Keratinocyte (primary cell): ENCODE data around the gene ALOX5AP. TPM values are rescaled to one million over a fixed set of nuclear protein-coding genes. Genes with fewer than 3 reads are reported as not detected.

Experiments used
- DNase-seq: peaks from one replicate; pipeline ENCODE4 v3.0.0-alpha.2; 2011; ENCODE audit warnings: low read depth, missing footprints, low spot score
- FAIRE-seq: peaks from 2 replicates; lab custom pipeline; 2011; peaks lifted over from hg19 to GRCh38; lab: Jason Lieb, UNC
- H2AFZ ChIP-seq: 2 replicates; pipeline ENCODE4 v1.6.0; 2012; ENCODE audit warnings: low read length, control low read depth, inconsistent platforms; ENCODE audit not compliant: control insufficient read depth
- H3K27ac ChIP-seq: 2 replicates; pipeline ENCODE4 v1.5.1; 2011; ENCODE audit warnings: low read length; ENCODE audit not compliant: control insufficient read depth, insufficient read depth
- H3K27me3 ChIP-seq: 3 replicates; pipeline ENCODE4 v1.6.0; 2011; ENCODE audit warnings: low read length; ENCODE audit not compliant: control insufficient read depth, insufficient read depth; ENCODE audit errors: extremely low read depth
- H3K36me3 ChIP-seq, 2 experiments: 2 replicates in 1 of 2; 3 replicates in 1 of 2; pipeline ENCODE4 v1.5.1; 2011; ENCODE audit warnings: low read length in 2 of 2, mild to moderate bottlenecking in 1 of 2; ENCODE audit not compliant: control insufficient read depth in 2 of 2, insufficient read depth in 2 of 2; ENCODE audit errors: extremely low read depth in 1 of 2
- H3K4me1 ChIP-seq: 3 replicates; pipeline ENCODE4 v1.5.1; 2011; ENCODE audit warnings: low read length; ENCODE audit not compliant: control insufficient read depth, insufficient read depth; ENCODE audit errors: extremely low read depth
- H3K4me2 ChIP-seq: 3 replicates; pipeline ENCODE4 v1.6.0; 2011; ENCODE audit warnings: low read depth, low read length; ENCODE audit not compliant: control insufficient read depth, insufficient read depth; ENCODE audit errors: extremely low read depth
- H3K4me3 ChIP-seq, 3 experiments: fragments of 200-600 bp in 1 of 3; sonication (generic) in 1 of 3; 2 replicates in 2 of 3; 3 replicates in 1 of 3; pipeline ENCODE4 v1.5.1; 2011 to 2016; ENCODE audit warnings: low read length in 3 of 3, mild to moderate bottlenecking in 3 of 3, control low read depth in 2 of 3, inconsistent platforms in 1 of 3, low read depth in 1 of 3, mixed read lengths in 1 of 3, mixed run types in 1 of 3, moderate library complexity in 1 of 3; ENCODE audit not compliant: control insufficient read depth in 2 of 3, insufficient read depth in 2 of 3; ENCODE audit errors: extremely low read depth in 1 of 3
- H3K79me2 ChIP-seq: 2 replicates; pipeline ENCODE4 v1.6.0; 2012; ENCODE audit warnings: low read length; ENCODE audit not compliant: control insufficient read depth, insufficient read depth
- H3K9ac ChIP-seq: 3 replicates; pipeline ENCODE4 v1.6.0; 2011; ENCODE audit warnings: low read length; ENCODE audit not compliant: control insufficient read depth, insufficient read depth; ENCODE audit errors: extremely low read depth
- H3K9me1 ChIP-seq: 3 replicates; pipeline ENCODE4 v1.6.0; 2011; ENCODE audit warnings: low read length; ENCODE audit not compliant: control insufficient read depth, insufficient read depth; ENCODE audit errors: extremely low read depth
- H3K9me3 ChIP-seq: 2 replicates; pipeline ENCODE4 v1.5.1; 2012; ENCODE audit warnings: low read depth, low read length; ENCODE audit not compliant: control insufficient read depth
- H4K20me1 ChIP-seq: 3 replicates; pipeline ENCODE4 v1.6.0; 2011; ENCODE audit warnings: low read length; ENCODE audit not compliant: control insufficient read depth, insufficient read depth; ENCODE audit errors: extremely low read depth
- EZH2 ChIP-seq: IDR thresholded peaks from one replicate; pipeline ENCODE4 v1.6.1; 2012; ENCODE audit warnings: inconsistent platforms, mild to moderate bottlenecking, low read length, moderate library complexity
- dilution Hi-C: fragments of 300-500 bp; cut with MboI; formaldehyde crosslinking; loops from one replicate; pipeline ENCODE4 v1.7.0; 2020; ENCODE audit warnings: low sequenced_read_pairs; ENCODE audit not compliant: extremely low pct_ligation_motif_present
- polyA plus RNA-seq, 5 experiments: library from polyadenylated mRNA; depleted of rRNA in 3 of 5; stranded (reverse) in 3 of 5; stranded (forward) in 1 of 5; unstranded in 1 of 5; fragments of >200 nt; gene quantifications; 1 replicate in 1 of 5; 2 replicates in 3 of 5; 3 replicates in 1 of 5; pipeline versions ENCODE4 v1.2.1 to v1.2.3, GENCODE V29; 2011 to 2012; ENCODE audit warnings: missing spikeins in 2 of 5, low read depth in 1 of 5, low replicate concordance in 1 of 5
- TF ChIP-seq, protein P1 (sequence below), 3 experiments: IDR thresholded peaks in 1 of 3; conservative IDR thresholded peaks in 1 of 3; optimal IDR thresholded peaks in 1 of 3; 2 replicates in 2 of 3; 3 replicates in 1 of 3; pipeline versions ENCODE3 to v1.5.1; 2011; ENCODE audit warnings: low read length in 3 of 3, mild to moderate bottlenecking in 3 of 3, moderate library complexity in 2 of 3, control low read depth in 1 of 3, inconsistent platforms in 1 of 3; ENCODE audit not compliant: insufficient read depth in 2 of 3; ENCODE audit errors: extremely low read depth in 1 of 3

The ALOX5AP gene
- polyA plus RNA-seq, 1 donor (not counting 4 experiments of a cell fraction or from before 2014, with no cell fraction given) = 0.31 TPM

DNA sequence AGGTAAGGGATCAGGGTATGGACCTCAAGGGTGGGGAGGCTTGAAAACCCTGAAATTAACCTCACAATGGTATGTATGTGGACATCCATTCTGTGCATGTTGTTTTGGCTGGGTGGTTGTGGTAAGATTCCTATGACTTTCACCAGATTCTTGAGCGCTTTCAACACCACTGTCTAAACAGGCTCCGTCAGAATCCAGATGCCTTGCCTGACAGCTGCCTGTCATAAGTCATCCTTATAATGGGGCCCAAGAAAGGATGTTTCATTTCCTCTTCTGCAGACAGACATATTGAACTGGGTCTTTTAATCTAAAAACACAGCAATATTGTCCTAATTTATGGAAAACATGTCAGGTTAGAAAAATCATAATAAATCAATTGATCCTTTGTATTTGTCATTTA, 41.3 kb downstream of the ALOX5AP start:
- H4K20me1 ChIP-seq = no peaks in the 10 kb centered on the region
- H2AFZ ChIP-seq = no peak overlapping the region
- no peaks in the 10 kb centered on the region for H3K9me3 ChIP-seq
- TF ChIP-seq, protein P1, sequence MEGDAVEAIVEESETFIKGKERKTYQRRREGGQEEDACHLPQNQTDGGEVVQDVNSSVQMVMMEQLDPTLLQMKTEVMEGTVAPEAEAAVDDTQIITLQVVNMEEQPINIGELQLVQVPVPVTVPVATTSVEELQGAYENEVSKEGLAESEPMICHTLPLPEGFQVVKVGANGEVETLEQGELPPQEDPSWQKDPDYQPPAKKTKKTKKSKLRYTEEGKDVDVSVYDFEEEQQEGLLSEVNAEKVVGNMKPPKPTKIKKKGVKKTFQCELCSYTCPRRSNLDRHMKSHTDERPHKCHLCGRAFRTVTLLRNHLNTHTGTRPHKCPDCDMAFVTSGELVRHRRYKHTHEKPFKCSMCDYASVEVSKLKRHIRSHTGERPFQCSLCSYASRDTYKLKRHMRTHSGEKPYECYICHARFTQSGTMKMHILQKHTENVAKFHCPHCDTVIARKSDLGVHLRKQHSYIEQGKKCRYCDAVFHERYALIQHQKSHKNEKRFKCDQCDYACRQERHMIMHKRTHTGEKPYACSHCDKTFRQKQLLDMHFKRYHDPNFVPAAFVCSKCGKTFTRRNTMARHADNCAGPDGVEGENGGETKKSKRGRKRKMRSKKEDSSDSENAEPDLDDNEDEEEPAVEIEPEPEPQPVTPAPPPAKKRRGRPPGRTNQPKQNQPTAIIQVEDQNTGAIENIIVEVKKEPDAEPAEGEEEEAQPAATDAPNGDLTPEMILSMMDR (optimal IDR thresholded peaks at IDR 0.05 in 1 of 3, IDR thresholded peaks at IDR 0.05 in 1 of 3, conservative IDR thresholded peaks at IDR 0.05 in 1 of 3; ENCODE audit: extremely low read depth in 1 of 3, insufficient read depth in 2 of 3, low read length in 3 of 3) = no peak
- TF ChIP-seq EZH2 = no peak
- no peaks in the 10 kb centered on the region for H3K9me1 ChIP-seq
- no peak overlapping the region for H3K4me3 ChIP-seq
- no peaks in the 10 kb centered on the region for H3K4me1 ChIP-seq
- no peak overlapping the region for H3K27ac ChIP-seq
- no peak overlapping the region for H3K9ac ChIP-seq
- no peak overlapping the region for H3K4me2 ChIP-seq
- no peaks in the 10 kb centered on the region for H3K79me2 ChIP-seq
- dilution Hi-C loops = no loop called here
- no peaks in the 10 kb centered on the region for H3K36me3 ChIP-seq
- no peak for FAIRE-seq
- DNase-seq = no peak
- peaks cover 12% of the 10 kb centered on the region for H3K27me3 ChIP-seq

GRCh38 chr13:30779016-30779415, 43.7 kb downstream of the ALOX5AP start:
- H3K4me1 ChIP-seq = no peaks in the 10 kb centered on the region
- H2AFZ ChIP-seq = no peak overlapping the region
- no peak overlapping the region for H3K9ac ChIP-seq
- dilution Hi-C loops = no loop called here
- no peaks in the 10 kb centered on the region for H3K36me3 ChIP-seq
- no peak overlapping the region for H3K4me3 ChIP-seq
- H3K9me3 ChIP-seq = no peaks in the 10 kb centered on the region
- no peak for TF ChIP-seq EZH2
- H3K79me2 ChIP-seq = no peaks in the 10 kb centered on the region
- FAIRE-seq (no peak), DNase-seq (no peak)
- H3K9me1 ChIP-seq = no peaks in the 10 kb centered on the region
- H3K4me2 ChIP-seq = no peak overlapping the region
- H4K20me1 ChIP-seq = no peaks in the 10 kb centered on the region
- no peak overlapping the region for H3K27ac ChIP-seq
- peaks cover 12% of the 10 kb centered on the region for H3K27me3 ChIP-seq

- H3K27me3 ChIP-seq = peaks cover 12% of the 10 kb centered on the region
- no peaks in the 10 kb centered on the region for H3K9me3 ChIP-seq
- no peak overlapping the region for H2AFZ ChIP-seq
- H3K9ac ChIP-seq = no peak overlapping the region
- no peak for FAIRE-seq
- no peak overlapping the region for H3K4me3 ChIP-seq
- no peaks in the 10 kb centered on the region for H4K20me1 ChIP-seq
- H3K9me1 ChIP-seq = no peaks in the 10 kb centered on the region
- H3K4me1 ChIP-seq = no peaks in the 10 kb centered on the region
- TF ChIP-seq EZH2 = no peak
- TF ChIP-seq, protein P1 (optimal IDR thresholded peaks at IDR 0.05 in 1 of 3, IDR thresholded peaks at IDR 0.05 in 1 of 3, conservative IDR thresholded peaks at IDR 0.05 in 1 of 3; ENCODE audit: extremely low read depth in 1 of 3, insufficient read depth in 2 of 3, low read length in 3 of 3) = no peak
- H3K4me2 ChIP-seq = no peak overlapping the region
- DNase-seq = no peak
- H3K27ac ChIP-seq = no peak overlapping the region
- no peaks in the 10 kb centered on the region for H3K36me3 ChIP-seq
- no peaks in the 10 kb centered on the region for H3K79me2 ChIP-seq
- dilution Hi-C loops = no loop called here
Measured at GRCh38 chr13:30779608-30780007, 44.3 kb downstream of the ALOX5AP start.
